CD1c-positive myeloid dendritic cell (primary cell): ENCODE data around the gene CYP2S1.
"Not testable (repeated sequence)": the region's sequence is repeated elsewhere in the genome, so short reads cannot be mapped to it uniquely, and the experiment has no call there.

Experiments
- DNase-seq: peaks from one replicate; pipeline ENCODE4 v3.0.0-alpha.2; 2016; ENCODE audit errors: extremely low spot score

CYP2S1 gene

GRCh38 chr19:41192574-41193429 lies at the start of gene CYP2S1:
TSS of gene CYP2S1 (plus strand) at chr19:41193219. CDS start at chr19:41193265, 46 bp downstream.
- peak; percentile 55 for DNase-seq

GRCh38 chr19:41144403-41144802 lies 48.6 kb upstream of the CYP2S1 start:
- peak; percentile 90 for DNase-seq

- no peak for DNase-seq
Observed at GRCh38 chr19:41149831-41150230, 43.2 kb upstream of the CYP2S1 start.

- DNase-seq = not testable (repeated sequence)
Observed at GRCh38 chr19:41150986-41151385, 42.0 kb upstream of the CYP2S1 start.

GRCh38 chr19:41154060-41154459 lies 39.0 kb upstream of the CYP2S1 start:
- DNase-seq = no peak

- peak; percentile 24 for DNase-seq
Observed at GRCh38 chr19:41156207-41156606, 36.8 kb upstream of the CYP2S1 start.

- DNase-seq = no peak
Observed at GRCh38 chr19:41159881-41160280, 33.1 kb upstream of the CYP2S1 start.

GRCh38 chr19:41161903-41162302 lies 31.1 kb upstream of the CYP2S1 start:
- DNase-seq = no peak

GRCh38 chr19:41166944-41167804 lies 25.8 kb upstream of the CYP2S1 start:
- DNase-seq = no peak

- no peak for DNase-seq
Observed at GRCh38 chr19:41172297-41173164, 20.5 kb upstream of the CYP2S1 start.

- no peak for DNase-seq
Observed at GRCh38 chr19:41174297-41174928, 18.6 kb upstream of the CYP2S1 start.

GRCh38 chr19:41175801-41176777 lies 16.9 kb upstream of the CYP2S1 start:
- peak; percentile 79 for DNase-seq

- not testable (repeated sequence) for DNase-seq
Observed at GRCh38 chr19:41180173-41180572, 12.8 kb upstream of the CYP2S1 start.

- DNase-seq = no peak
Observed at GRCh38 chr19:41186971-41187883, 5.8 kb upstream of the CYP2S1 start.

- no peak for DNase-seq
Observed at GRCh38 chr19:41187884-41188279, 5.1 kb upstream of the CYP2S1 start.

- no peak for DNase-seq
Observed at GRCh38 chr19:41189425-41190065, 3.5 kb upstream of the CYP2S1 start.

GRCh38 chr19:41193430-41194156 lies 574 bp downstream of the CYP2S1 start:
- no peak for DNase-seq

GRCh38 chr19:41194157-41194552 lies 1.1 kb downstream of the CYP2S1 start:
- DNase-seq = peak; percentile 67
